ENCODE results near the gene GTSE1.
A peak's percentile ranks its signal among the peaks of the same experiment; 100 is the strongest.

Gene GTSE1

GRCh38 chr22:46274381-46274780 lies 22.3 kb upstream of the GTSE1 start:
- DNase-seq, result no peak

GRCh38 chr22:46275455-46276122 lies 21.1 kb upstream of the GTSE1 start:
- DNase-seq, result no peak

- DNase-seq, result no peak
Measured at GRCh38 chr22:46276563-46276962, 20.1 kb upstream of the GTSE1 start.

GRCh38 chr22:46278656-46279645 lies 17.7 kb upstream of the GTSE1 start:
- no peak for DNase-seq

- DNase-seq, result no peak
Measured at GRCh38 chr22:46280063-46280817, 16.4 kb upstream of the GTSE1 start.

GRCh38 chr22:46280999-46281623 lies 15.6 kb upstream of the GTSE1 start:
- no peak for DNase-seq

GRCh38 chr22:46281866-46282678 lies 14.6 kb upstream of the GTSE1 start:
- DNase-seq, result no peak

- DNase-seq, result no peak
Measured at GRCh38 chr22:46286006-46286405, 10.7 kb upstream of the GTSE1 start.

- no peak for DNase-seq
Measured at GRCh38 chr22:46286941-46287872, 9.5 kb upstream of the GTSE1 start.

- DNase-seq, result no peak
Measured at GRCh38 chr22:46287873-46288751, 8.6 kb upstream of the GTSE1 start.

GRCh38 chr22:46288846-46289243 lies 7.8 kb upstream of the GTSE1 start:
- DNase-seq, result no peak

GRCh38 chr22:46289244-46289891 lies 7.3 kb upstream of the GTSE1 start:
- no peak for DNase-seq

- DNase-seq, result no peak
Measured at GRCh38 chr22:46290121-46290842, 6.4 kb upstream of the GTSE1 start.

- DNase-seq, result no peak
Measured at GRCh38 chr22:46290843-46291785, 5.6 kb upstream of the GTSE1 start.

GRCh38 chr22:46292173-46292572 lies 4.5 kb upstream of the GTSE1 start:
- no peak for DNase-seq

- peak; percentile 41 for DNase-seq
Measured at GRCh38 chr22:46292732-46293131, 3.9 kb upstream of the GTSE1 start.

- DNase-seq, result peak; percentile 77
Measured at GRCh38 chr22:46293577-46294260, 3.0 kb upstream of the GTSE1 start.

All from suppressor macrophage treated with lipopolysaccharide for 4 hours (primary cell).